GM18909 (cell line): ENCODE measurements around the gene AK2.
"Not testable (repeated sequence)": the region's sequence is repeated elsewhere in the genome, so short reads cannot be mapped to it uniquely, and the experiment has no call there.

ENCODE experiments used
- ATAC-seq: cut with Tn5 transposase; IDR thresholded peaks from one replicate; pipeline ENCODE4 v1.9.1; 2021; ENCODE audit warnings: mild to moderate bottlenecking; ENCODE audit not compliant: unreplicated experiment, poor library complexity

AK2 gene

GRCh38 chr1:33036526-33037503, at the start of gene AK2:
Gene AK2 (minus strand): TSS chr1:33036883. CDS start chr1:33036828, 55 bp downstream.
- ATAC-seq = peak; percentile 98

DNA sequence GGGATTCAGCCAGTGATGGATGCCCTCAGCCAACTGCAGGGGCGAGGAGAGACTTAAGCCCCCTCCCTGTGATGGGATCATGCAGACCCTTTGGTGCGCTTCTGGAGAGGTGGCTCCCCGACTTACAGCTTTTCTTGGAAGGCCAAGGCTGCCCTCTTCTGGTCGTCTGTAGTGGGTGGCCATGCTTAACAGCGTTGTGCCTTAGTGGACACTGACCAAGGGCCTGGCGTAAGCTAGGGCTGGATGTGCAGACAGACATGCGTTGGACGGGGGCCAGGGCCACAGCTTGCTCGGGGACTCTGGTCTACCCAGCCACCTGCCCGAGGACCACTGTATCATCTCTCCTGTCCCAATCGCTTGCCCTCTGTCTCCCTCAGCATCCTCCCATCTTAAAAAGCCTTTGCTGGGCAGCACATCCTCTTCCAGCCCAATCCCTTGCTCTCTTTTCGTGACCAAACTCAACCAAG, 49.7 kb upstream of the AK2 start:
- ATAC-seq = no peak

DNA sequence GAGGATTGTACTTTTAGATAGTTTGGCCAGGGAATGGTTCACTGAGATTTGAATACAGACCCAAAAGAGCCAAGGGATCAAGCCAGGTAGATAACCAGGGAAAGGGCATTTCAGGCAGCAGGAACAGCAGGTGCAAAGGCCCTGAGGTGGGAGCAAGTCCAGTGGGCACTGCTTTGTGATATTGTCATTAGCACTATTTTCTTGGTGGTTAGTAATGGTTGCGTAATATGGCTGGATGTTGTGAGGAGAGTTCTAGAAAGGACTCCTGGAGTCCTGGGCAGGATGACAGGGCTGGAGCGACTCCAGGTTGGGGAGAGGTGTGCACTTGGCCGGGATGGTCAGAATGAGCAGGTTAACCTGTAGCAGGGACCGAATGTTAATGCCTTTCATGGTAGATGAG, 48.6 kb upstream of the AK2 start:
- no peak for ATAC-seq

GRCh38 chr1:33082575-33083108, 46.0 kb upstream of the AK2 start:
- ATAC-seq = no peak

- ATAC-seq = no peak
Observed at GRCh38 chr1:33081554-33082305, 45.0 kb upstream of the AK2 start.

DNA sequence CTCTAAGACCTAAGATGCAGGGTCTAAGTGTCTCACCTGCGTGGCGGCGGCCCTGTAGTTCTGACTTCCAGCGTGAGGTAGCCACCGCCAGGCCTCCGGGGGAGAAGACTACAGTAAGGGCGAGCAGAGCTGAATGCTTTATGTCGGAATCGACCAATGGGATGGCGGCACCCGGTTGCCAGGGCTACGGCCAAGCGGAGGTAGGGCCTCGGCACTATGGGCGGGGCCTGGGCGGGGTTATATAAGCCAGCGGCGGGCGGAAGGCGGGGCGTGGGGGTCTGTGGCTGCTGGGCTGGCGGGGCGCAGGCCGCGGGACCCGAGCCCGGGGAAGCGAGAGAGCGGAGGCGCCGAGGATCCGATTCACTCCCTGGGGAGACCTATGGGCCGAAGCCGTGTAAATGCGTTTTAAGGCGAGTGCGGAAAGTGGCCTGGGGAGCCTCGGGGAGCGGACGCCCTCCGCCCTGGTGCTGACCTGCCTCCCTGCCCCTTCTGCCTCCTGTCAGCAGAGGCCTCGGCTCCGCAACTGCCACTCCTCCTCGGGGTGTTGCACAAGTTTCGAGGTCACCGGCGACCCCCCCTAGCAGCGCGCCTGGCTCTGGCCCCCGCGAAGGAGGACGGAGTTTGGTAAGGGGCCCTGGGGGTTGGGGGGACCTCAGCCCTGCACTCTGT, 44.3 kb upstream of the AK2 start, which contains the start of gene AZIN2:
Gene AZIN2, plus strand, starts transcription at position 269 of the 669 bp plus-strand sequence. CDS start 1,097 bp downstream, outside the sequence.
- ATAC-seq = peak; percentile 90

- ATAC-seq = no peak
Observed at GRCh38 chr1:33080373-33080772, 43.7 kb upstream of the AK2 start.

DNA sequence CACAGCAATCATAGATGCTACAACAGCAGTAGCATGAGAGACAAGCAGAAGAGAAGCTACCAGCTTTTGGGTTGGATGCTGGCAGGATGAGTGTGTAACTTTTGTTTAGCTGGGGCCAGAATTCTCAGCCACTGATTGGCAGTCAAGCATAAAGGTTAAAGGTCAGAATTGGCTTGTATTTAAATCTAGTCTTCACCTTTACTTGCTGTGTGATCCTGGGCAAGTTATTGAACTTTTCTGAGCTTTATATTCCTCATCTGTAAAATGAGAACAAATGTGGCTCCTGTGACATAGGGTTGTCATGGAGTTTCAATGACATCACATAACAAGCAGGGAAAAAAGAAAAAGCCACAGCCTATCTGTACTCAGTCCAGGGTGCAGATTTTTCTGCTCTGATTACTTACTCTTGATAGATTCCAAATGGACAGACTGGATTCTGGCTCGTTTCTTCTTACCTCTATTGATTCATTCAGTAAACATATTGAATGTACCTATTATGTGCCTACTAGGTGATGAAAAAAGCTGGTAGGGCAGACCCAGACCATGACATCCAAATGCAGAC, 41.4 kb upstream of the AK2 start:
- ATAC-seq = no peak

GRCh38 chr1:33074193-33074945, 37.7 kb upstream of the AK2 start:
- ATAC-seq = no peak

- ATAC-seq = no peak
Observed at GRCh38 chr1:33072707-33073106, 36.0 kb upstream of the AK2 start.

DNA sequence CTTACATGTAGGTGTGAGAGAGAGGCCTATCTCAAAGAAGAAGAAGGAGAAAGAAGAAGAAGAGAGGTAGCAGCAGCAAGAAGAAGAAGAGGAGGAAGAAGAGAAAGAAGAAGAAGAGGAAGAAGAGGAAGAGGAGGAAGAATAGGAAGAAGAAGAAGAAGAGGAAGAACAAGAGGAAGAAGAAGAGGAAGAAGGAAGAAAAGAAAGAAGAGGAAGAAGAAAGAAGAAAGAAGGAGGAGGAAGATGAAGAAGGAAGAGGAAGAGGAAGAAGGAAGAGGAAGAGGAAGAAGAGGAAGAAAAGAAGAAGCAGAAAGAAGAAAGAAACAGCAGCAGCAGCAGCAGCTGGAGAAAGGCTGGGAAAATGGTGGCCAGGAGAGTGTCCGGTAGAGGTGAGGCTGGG, 33.9 kb upstream of the AK2 start:
- ATAC-seq = no peak

DNA sequence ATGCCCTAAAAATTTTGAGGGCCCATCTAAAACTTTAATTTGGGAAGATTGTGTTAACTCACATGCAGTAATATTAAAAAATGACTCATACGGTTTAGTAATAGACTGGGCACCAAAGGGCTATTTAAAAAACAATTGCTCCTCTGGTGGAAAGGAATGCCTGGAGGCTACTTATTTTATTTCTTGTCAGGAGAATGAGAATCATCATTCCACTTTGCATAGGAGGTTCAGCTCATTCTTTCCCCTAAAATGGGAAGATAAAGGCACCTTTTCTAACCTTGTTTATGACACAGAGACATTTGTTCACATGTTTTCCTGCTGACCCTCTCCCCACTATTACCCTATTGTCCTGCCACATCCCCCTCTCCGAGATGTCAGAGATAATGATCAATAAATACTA, 31.4 kb upstream of the AK2 start:
- not testable (repeated sequence) for ATAC-seq

GRCh38 chr1:33066477-33066876, 29.8 kb upstream of the AK2 start:
- not testable (repeated sequence) for ATAC-seq

- no peak for ATAC-seq
Observed at GRCh38 chr1:33065301-33065700, 28.6 kb upstream of the AK2 start.

DNA sequence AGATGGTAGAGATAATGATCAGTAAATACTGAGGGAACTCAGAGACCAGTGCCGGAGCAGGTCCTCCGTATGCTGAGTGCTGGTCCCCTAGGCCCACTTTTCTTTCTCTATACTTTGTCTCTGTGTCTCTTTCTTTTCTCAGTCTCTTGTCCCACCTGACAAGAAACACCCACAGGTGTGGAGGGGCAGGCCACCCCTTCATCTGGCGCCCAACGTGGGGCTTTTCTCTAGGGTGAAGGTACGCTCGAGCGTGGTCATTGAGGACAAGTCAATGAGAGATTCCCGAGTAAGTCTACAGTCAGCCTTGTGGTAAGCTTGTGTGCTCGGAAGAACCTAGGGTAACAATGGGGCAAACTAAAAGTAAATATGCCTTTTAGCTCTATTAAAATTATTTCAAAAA, 27.6 kb upstream of the AK2 start:
- ATAC-seq = not testable (repeated sequence)

DNA sequence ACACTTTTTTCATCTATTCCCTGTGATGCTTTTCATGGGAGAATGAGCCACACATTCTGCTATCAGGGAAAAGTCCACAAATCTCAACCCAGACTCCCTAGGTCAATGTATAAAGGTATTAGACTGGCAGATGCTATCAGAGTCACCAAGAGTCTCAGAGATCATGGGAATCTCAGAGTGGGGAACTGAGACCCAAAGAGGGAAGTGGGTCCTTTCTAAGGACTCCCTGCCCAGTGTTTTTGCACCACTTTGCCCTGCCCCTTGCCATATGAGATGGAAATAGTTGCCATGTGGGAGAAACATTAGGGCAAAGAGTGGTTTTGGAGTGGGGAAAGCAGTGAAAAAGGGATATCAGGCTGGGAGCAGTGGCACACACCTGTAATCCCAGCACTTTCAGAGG, 25.2 kb upstream of the AK2 start:
- no peak for ATAC-seq

- ATAC-seq = no peak
Observed at GRCh38 chr1:33060579-33061083, 23.9 kb upstream of the AK2 start.

GRCh38 chr1:33057095-33057494, 20.4 kb upstream of the AK2 start:
- no peak for ATAC-seq

- no peak for ATAC-seq
Observed at GRCh38 chr1:33056426-33056825, 19.7 kb upstream of the AK2 start.
